Adrenal gland (tissue), 5 donors: ENCODE results near the gene HTR7.

Experiments used
- CTCF ChIP-seq, 6 experiments: fragments of 450-650 bp in 4 of 6; fragments of 200-600 bp in 2 of 6; sonication (generic) in 1 of 6; IDR thresholded peaks; 1 replicate in 5 of 6; 2 replicates in 1 of 6; pipeline versions ENCODE4 v1.5.1 to v1.8.0; 2016 to 2021; ENCODE audit warnings: antibody characterized with exemption in 6 of 6, mild to moderate bottlenecking in 2 of 6, moderate library complexity in 1 of 6
- POLR2A ChIP-seq, 2 donors: fragments of 450-650 bp; IDR thresholded peaks; one replicate each; pipeline ENCODE4 v1.6.1; 2017; ENCODE audit warnings: antibody characterized with exemption in 2 of 2, mild to moderate bottlenecking in 2 of 2, moderate library complexity in 1 of 2
- donor health status: DM: no; HTN: no; CAD: no.

GRCh38 chr10:90804354-90804753, 53.5 kb downstream of the HTR7 start:
- no peak for TF ChIP-seq CTCF (IDR thresholded peaks at IDR 0.05)
- no peak for TF ChIP-seq POLR2A (IDR thresholded peaks at IDR 0.05)
